Measurements from ENCODE around the gene SLC25A26. TPM values are rescaled to one million over a fixed set of nuclear protein-coding genes. Genes with fewer than 3 reads are reported as not detected.

The SLC25A26 gene
- total and polyA plus RNA-seq, 12 donors = 12.1 to 44.2 (median 31.0) TPM

DNA sequence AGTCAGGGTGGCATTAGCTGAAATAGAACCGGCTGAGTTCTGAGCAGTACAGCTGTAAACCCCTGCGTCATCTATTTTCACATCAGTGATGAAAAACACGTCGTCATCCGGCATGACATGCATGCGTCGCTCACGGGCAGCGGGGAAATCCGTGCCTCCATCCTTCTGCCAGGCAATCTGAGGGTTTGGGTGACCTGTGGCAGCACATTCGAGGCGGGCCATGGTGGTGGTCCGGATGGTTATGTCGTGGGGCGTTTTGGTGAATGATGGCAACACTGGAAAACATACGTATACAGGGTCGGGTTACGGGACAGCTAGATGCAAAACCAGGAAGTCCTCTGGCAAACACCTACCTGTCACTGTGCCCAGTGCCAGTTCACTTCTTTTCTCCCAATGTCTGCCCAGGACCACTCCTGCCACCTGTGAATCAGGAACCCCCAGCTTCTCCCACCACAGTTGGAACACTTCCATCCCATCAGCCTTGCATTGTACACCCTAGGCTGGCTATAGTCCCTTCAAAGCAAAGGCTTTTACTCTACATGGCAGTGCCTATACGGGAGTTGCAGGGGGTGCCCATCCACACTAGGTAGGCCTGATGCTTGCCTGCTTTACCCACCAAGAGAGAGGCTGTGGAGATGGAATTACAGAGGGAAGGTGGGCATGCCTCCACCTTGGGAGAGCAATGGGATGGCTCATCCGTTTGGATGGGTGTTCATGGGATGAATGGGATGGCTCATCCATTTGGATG is 163.4 kb downstream of the SLC25A26 start:
- intact Hi-C loops (cut with DNase I) = no loop called here
- DNase-seq = no peak

DNA sequence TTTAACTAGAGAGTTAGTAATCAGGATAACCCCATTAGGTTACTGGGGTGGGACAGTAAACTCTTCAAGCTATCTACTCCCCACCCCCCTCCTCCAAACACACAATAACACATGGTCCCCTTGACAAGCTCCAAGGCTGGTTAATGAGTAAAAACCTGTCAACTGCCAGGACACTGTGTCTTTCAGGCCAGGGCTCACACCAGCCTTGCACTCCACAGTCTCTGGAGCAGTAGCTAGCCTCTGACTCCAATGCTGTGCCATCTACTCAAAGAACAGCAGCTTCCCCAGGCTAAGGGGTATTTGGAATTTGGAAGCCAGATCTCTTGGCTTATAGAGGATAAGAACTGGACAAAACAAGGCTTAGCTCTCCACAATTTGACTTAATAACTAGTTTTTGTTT is 164.3 kb downstream of the SLC25A26 start:
- no peak for ATAC-seq
- no peak overlapping the region for H3K27ac ChIP-seq
- H3K4me1 ChIP-seq = no peaks in the 10 kb centered on the region
- TF ChIP-seq, protein P1, sequence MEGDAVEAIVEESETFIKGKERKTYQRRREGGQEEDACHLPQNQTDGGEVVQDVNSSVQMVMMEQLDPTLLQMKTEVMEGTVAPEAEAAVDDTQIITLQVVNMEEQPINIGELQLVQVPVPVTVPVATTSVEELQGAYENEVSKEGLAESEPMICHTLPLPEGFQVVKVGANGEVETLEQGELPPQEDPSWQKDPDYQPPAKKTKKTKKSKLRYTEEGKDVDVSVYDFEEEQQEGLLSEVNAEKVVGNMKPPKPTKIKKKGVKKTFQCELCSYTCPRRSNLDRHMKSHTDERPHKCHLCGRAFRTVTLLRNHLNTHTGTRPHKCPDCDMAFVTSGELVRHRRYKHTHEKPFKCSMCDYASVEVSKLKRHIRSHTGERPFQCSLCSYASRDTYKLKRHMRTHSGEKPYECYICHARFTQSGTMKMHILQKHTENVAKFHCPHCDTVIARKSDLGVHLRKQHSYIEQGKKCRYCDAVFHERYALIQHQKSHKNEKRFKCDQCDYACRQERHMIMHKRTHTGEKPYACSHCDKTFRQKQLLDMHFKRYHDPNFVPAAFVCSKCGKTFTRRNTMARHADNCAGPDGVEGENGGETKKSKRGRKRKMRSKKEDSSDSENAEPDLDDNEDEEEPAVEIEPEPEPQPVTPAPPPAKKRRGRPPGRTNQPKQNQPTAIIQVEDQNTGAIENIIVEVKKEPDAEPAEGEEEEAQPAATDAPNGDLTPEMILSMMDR (IDR thresholded peaks at IDR 0.05) = no peak
- no peaks in the 10 kb centered on the region for H3K27me3 ChIP-seq
- intact Hi-C loops (cut with DNase I) = no loop called here
- H3K36me3 ChIP-seq = peaks cover 5 to 94% (median 67%) of the 10 kb centered on the region in 9 donors
- H3K4me3 ChIP-seq = no peak overlapping the region
- no peak for DNase-seq
- no peaks in the 10 kb centered on the region for H3K9me3 ChIP-seq

More for the DNA sequence above, 163.4 kb downstream of the SLC25A26 start:
- H3K9me3 ChIP-seq = no peaks in the 10 kb centered on the region
- no peak overlapping the region for H3K4me3 ChIP-seq
- H3K4me1 ChIP-seq = no peaks in the 10 kb centered on the region
- no peaks in the 10 kb centered on the region for H3K27me3 ChIP-seq
- peaks cover 5 to 94% (median 76%) of the 10 kb centered on the region in 9 donors for H3K36me3 ChIP-seq
- TF ChIP-seq, protein P1 (IDR thresholded peaks at IDR 0.05) = no peak
- no peak overlapping the region for H3K27ac ChIP-seq
- 96 to 97% methylated on average over 20 of the region's 20 CpGs for WGBS, 2 donors
- no peak for ATAC-seq

DNA sequence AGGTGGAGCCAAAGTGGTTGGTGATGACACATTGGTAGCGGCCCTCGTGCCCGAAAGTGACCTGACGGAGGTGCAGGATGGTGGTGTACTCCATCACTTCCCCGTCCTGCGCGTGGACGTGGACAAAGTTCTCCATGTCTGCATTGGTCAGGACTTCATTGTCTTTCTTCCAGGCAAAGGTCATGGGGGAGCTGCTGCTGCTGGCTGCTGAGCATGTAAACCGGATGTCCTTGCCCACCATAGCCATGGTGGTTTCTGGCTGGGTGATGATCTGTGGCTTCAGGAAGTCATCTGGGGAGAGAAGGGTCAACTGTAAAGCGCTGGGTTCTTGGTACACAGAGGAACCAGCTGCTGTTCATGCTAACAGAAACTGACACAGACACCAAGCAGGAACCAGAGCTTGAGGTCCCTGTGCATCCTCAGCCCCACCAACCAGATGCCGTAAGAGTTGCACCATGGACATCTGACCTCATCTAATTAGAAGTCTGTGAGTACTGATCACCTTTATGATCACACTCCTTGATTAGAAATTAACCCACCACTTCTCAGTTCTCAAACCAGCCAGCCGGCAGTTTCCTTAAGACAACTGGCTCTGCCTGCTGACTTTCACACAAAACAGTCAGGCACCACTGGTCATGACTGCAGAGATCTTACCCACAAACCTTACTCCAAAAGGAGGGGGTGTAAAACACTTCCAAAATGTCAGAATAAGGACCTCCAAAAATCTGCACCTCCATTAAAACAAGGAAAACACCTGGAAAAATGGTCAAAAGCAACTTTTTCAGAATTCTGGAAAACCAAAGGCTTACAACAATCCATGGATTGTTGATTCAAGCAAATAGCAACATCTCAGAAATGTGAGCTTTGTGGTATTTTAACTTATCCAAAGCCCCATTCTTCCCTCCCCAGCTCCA is 165.5 kb downstream of the SLC25A26 start:
- 97 to 98% methylated on average over 12 of the region's 12 CpGs for WGBS, 2 donors
- Histone ChIP-seq H3K36me3 (peaks cover 5 to 88% (median 57%) of the 10 kb centered on the region in 9 donors), H3K4me3 (no peak overlapping the region), H3K27ac (no peak overlapping the region), H3K27me3 (no peaks in the 10 kb centered on the region), H3K9me3 (no peaks in the 10 kb centered on the region), H3K4me1 (peaks cover 0 to 5% (median 0%) of the 10 kb centered on the region in 9 donors)
- TF ChIP-seq, protein P1 (IDR thresholded peaks at IDR 0.05) = no peak
- intact Hi-C loops (cut with DNase I) = no loop called here
- DNase-seq (no peak), ATAC-seq (no peak)

DNA sequence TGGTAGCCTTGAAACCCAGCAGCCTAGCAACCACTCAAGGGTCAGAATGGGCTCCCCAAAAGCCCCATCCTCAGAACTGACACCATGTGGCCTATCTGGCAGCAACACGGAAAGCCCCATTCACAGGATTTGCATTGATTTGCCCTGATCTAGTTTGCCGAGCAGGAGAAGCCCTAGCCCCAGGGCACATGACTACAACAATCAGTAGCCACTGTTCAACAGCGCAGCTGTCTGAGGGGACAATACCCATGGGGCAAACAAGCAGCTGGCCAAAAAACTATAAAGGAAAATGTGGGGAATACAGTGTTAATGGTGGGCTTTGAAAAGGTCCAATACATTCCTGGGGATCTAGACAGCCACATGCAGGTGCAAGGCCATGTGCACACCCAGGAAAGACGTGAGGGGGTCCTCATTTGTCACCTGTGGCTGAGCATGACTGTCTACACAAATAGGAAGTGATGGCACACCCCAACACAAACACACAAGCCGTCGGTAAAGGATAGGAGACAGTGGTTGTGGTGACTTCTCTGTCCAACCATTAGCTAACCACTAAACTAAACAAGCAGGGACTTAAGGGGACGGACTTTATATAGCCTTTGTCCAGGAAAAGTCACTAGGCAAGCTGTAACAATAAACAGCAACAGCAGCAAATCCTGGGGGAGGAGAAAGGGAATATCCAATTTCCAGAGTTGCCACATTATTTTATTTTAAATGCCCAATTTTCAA is 166.3 kb downstream of the SLC25A26 start:
- Histone ChIP-seq H3K4me1 (peaks cover 0 to 13% (median under 1%) of the 10 kb centered on the region in 9 donors), H3K9me3 (no peaks in the 10 kb centered on the region), H3K27me3 (no peaks in the 10 kb centered on the region), H3K36me3 (peaks cover 3 to 88% (median 51%) of the 10 kb centered on the region in 9 donors), H3K4me3 (no peak overlapping the region), H3K27ac (no peak overlapping the region)
- WGBS, 2 donors = 95 to 96% methylated on average over 7 of the region's 7 CpGs
- TF ChIP-seq, protein P1 (IDR thresholded peaks at IDR 0.05) = no peak
- intact Hi-C loops (cut with DNase I) = no loop called here
- DNase-seq (no peak), ATAC-seq (no peak)

Measured in heart right ventricle (tissue), 16 donors.